Measurements from ENCODE around the gene CAPNS2. TPM values are rescaled to one million over a fixed set of nuclear protein-coding genes. Genes with fewer than 3 reads are reported as not detected.

The CAPNS2 gene
- total and polyA plus RNA-seq, 9 of the 15 experiments (the other 6 are each of a cell fraction or from before 2014, with no cell fraction given): 0.12 to 0.65 (median 0.24) TPM; not detected in 2

DNA sequence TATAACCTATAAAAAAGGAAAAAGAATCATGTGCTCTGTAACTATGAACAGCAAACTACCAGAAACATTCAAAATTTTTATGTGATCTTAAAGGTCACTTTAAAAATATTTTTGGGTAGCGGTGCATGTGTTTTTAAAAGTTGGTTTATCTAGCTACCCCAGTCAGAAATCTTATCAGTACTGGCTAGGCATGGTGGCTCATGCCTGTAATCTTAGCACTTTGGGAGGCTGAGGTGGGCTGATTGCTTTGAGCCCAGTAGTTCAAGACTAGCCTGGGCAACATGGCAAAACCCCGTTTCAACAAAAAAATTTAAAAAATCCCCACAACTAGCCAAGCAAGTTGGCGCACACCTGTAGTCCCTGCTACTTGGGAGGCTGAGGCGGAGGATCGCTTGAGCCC lies 3.7 kb downstream of the CAPNS2 start (continued):
- TF ChIP-seq, protein P1, sequence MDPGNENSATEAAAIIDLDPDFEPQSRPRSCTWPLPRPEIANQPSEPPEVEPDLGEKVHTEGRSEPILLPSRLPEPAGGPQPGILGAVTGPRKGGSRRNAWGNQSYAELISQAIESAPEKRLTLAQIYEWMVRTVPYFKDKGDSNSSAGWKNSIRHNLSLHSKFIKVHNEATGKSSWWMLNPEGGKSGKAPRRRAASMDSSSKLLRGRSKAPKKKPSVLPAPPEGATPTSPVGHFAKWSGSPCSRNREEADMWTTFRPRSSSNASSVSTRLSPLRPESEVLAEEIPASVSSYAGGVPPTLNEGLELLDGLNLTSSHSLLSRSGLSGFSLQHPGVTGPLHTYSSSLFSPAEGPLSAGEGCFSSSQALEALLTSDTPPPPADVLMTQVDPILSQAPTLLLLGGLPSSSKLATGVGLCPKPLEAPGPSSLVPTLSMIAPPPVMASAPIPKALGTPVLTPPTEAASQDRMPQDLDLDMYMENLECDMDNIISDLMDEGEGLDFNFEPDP (CRISPR knock-in tag; IDR thresholded peaks at IDR 0.05): no peak
- TF ChIP-seq DMBX1 (CRISPR knock-in tag; IDR thresholded peaks at IDR 0.05; ENCODE audit: borderline replicate concordance) (peak; percentile 69; the same call in 1 of the 2 replicates), ATF7 (IDR thresholded peaks at IDR 0.05) (0 out of 2 replicates have a peak, but pooled peaks have one; percentile 10), EP300 (IDR thresholded peaks at IDR 0.05; ENCODE audit: low read length) (peak; percentile 56; the same call in 1 of the 2 replicates), ZNF212 (CRISPR knock-in tag; IDR thresholded peaks at IDR 0.05) (no peak), MYNN (IDR thresholded peaks at IDR 0.05) (0 out of 2 replicates have a peak, but pooled peaks have one; percentile 48), MYNN (CRISPR knock-in tag; IDR thresholded peaks at IDR 0.05) (no peak), KLF16 (IDR thresholded peaks at IDR 0.05) (peak; percentile 73; the same call in 1 of the 2 replicates), ZNF644 (tag; IDR thresholded peaks at IDR 0.05; ENCODE audit: low read depth) (no peak), SAFB2 (IDR thresholded peaks at IDR 0.05; ENCODE audit: borderline replicate concordance, low read depth, low read length, severe bottlenecking) (no peak), SMARCE1 (IDR thresholded peaks at IDR 0.05) (peak; percentile 69), SOX6 (IDR thresholded peaks at IDR 0.05) (peak; percentile 37; the same call in 1 of the 2 replicates), POLR2AphosphoS5 (IDR thresholded peaks at IDR 0.05; ENCODE audit: control insufficient read depth, insufficient read depth, low read depth, low read length) (0 out of 2 replicates have a peak, but pooled peaks have one; percentile 45), CXXC5 (CRISPR knock-in tag; IDR thresholded peaks at IDR 0.05) (peak; percentile 48), SMAD4 (CRISPR knock-in tag; conservative IDR thresholded peaks at IDR 0.05) (peak; percentile 45; the same call in 1 of the 2 replicates), LEF1 (IDR thresholded peaks at IDR 0.05) (peak; percentile 24; the same call in 1 of the 2 replicates), ARID1B (IDR thresholded peaks at IDR 0.05) (peak; percentile 88), SRSF9 (IDR thresholded peaks at IDR 0.05; ENCODE audit: borderline replicate concordance, low read depth, low read length) (no peak), BRF1 (IDR thresholded peaks at IDR 0.05; ENCODE audit: borderline replicate concordance, extremely low read depth, insufficient read length) (no peak), SMARCA4 (IDR thresholded peaks at IDR 0.05) (peak; percentile 86), TSC22D4 (tag; IDR thresholded peaks at IDR 0.05) (no peak)
- TF ChIP-seq, protein P2, sequence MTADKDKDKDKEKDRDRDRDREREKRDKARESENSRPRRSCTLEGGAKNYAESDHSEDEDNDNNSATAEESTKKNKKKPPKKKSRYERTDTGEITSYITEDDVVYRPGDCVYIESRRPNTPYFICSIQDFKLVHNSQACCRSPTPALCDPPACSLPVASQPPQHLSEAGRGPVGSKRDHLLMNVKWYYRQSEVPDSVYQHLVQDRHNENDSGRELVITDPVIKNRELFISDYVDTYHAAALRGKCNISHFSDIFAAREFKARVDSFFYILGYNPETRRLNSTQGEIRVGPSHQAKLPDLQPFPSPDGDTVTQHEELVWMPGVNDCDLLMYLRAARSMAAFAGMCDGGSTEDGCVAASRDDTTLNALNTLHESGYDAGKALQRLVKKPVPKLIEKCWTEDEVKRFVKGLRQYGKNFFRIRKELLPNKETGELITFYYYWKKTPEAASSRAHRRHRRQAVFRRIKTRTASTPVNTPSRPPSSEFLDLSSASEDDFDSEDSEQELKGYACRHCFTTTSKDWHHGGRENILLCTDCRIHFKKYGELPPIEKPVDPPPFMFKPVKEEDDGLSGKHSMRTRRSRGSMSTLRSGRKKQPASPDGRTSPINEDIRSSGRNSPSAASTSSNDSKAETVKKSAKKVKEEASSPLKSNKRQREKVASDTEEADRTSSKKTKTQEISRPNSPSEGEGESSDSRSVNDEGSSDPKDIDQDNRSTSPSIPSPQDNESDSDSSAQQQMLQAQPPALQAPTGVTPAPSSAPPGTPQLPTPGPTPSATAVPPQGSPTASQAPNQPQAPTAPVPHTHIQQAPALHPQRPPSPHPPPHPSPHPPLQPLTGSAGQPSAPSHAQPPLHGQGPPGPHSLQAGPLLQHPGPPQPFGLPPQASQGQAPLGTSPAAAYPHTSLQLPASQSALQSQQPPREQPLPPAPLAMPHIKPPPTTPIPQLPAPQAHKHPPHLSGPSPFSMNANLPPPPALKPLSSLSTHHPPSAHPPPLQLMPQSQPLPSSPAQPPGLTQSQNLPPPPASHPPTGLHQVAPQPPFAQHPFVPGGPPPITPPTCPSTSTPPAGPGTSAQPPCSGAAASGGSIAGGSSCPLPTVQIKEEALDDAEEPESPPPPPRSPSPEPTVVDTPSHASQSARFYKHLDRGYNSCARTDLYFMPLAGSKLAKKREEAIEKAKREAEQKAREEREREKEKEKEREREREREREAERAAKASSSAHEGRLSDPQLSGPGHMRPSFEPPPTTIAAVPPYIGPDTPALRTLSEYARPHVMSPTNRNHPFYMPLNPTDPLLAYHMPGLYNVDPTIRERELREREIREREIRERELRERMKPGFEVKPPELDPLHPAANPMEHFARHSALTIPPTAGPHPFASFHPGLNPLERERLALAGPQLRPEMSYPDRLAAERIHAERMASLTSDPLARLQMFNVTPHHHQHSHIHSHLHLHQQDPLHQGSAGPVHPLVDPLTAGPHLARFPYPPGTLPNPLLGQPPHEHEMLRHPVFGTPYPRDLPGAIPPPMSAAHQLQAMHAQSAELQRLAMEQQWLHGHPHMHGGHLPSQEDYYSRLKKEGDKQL (CRISPR knock-in tag; IDR thresholded peaks at IDR 0.05; ENCODE audit: borderline replicate concordance): no peak
- TF ChIP-seq, protein P3, sequence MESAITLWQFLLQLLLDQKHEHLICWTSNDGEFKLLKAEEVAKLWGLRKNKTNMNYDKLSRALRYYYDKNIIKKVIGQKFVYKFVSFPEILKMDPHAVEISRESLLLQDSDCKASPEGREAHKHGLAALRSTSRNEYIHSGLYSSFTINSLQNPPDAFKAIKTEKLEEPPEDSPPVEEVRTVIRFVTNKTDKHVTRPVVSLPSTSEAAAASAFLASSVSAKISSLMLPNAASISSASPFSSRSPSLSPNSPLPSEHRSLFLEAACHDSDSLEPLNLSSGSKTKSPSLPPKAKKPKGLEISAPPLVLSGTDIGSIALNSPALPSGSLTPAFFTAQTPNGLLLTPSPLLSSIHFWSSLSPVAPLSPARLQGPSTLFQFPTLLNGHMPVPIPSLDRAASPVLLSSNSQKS (CRISPR knock-in tag; IDR thresholded peaks at IDR 0.05): no peak

Measured in K562 (cell line).